Pancreas (tissue), 10 donors: ENCODE data around the gene FYCO1. TPM values are rescaled to one million over a fixed set of nuclear protein-coding genes. Genes with fewer than 3 reads are reported as not detected.
A peak's percentile ranks its signal among the peaks of the same experiment; 100 is the strongest.

Source experiments
- ATAC-seq, 4 donors: fragments of 200-7000 bp; cut with Tn5 transposase; one replicate each; pipeline versions ENCODE4 v1.8.0 to v1.9.1; 2020; ENCODE audit warnings: mild to moderate bottlenecking in 4 of 4, moderate library complexity in 4 of 4
- DNase-seq, 6 donors: peaks; one replicate each; pipeline ENCODE4 v3.0.0-alpha.2; 2020
- FAIRE-seq: peaks from 2 replicates; lab custom pipeline; 2012; peaks lifted over from hg19 to GRCh38; lab: Jason Lieb, UNC
- H3K27ac ChIP-seq, 4 donors: fragments of 200-600 bp; sonication (generic); 1 replicate in 3 of 4; 2 replicates in 1 of 4; pipeline versions ENCODE4 v1.5.0 to v1.8.0; 2020
- H3K27me3 ChIP-seq, 4 donors: fragments of 200-600 bp; one replicate each; pipeline ENCODE4 v1.8.0; 2021
- H3K36me3 ChIP-seq, 3 donors: fragments of 200-600 bp; sonication (generic) in 1 of 3; one replicate each; pipeline versions ENCODE4 v1.5.0 to v1.8.0; 2020 to 2021
- H3K4me1 ChIP-seq, 3 donors: fragments of 200-600 bp; one replicate each; pipeline ENCODE4 v1.8.0; 2021
- H3K4me3 ChIP-seq, 4 donors: fragments of 200-600 bp; sonication (generic) in 2 of 4; one replicate each; pipeline versions ENCODE4 v1.5.0 to v1.8.0; 2020 to 2021
- H3K9me3 ChIP-seq, 4 donors: fragments of 200-600 bp; one replicate each; pipeline ENCODE4 v1.8.0; 2021
- CTCF ChIP-seq, 4 donors: fragments of 200-600 bp; sonication (generic) in 3 of 4; IDR thresholded peaks; one replicate each; pipeline versions ENCODE4 v1.5.0 to v1.8.0; 2021; ENCODE audit warnings: antibody characterized with exemption in 4 of 4
- WGBS, 2 donors: extraction: QIAGEN DNeasy Blood & Tissue Kit; methylation state at CpG; one replicate each; pipeline ENCODE4 v1.1.7; 2013; 5-methylcytosine and 5-hydroxymethylcytosine counted together
- intact Hi-C, 3 donors: fragments of 100-400 bp; cut with DNase I; formaldehyde crosslinking; loops; one replicate each; pipeline versions ENCODE4 v1.11.1 to v1.14.2; 2022
- polyA plus RNA-seq, 2 donors: library from polyadenylated mRNA; stranded (reverse); fragments of 200-250 nt; gene quantifications; one replicate each; pipeline ENCODE4 v1.2.3, GENCODE V29; 2013
- total RNA-seq, 6 donors: library from RNA; stranded (reverse); fragmentation: NEBNext Ultra II Directional in 4 of 6; extraction: Animal tissue kit (Norgen Biotek cat#: 25700) in 4 of 6; gene quantifications; one replicate each; pipeline versions ENCODE4 v1.2.1 to v1.2.4, GENCODE V29; 2021 to 2023
- donor health status: healthy with polysubstance abuse.
- donor health status: DM: no; HTN: no; CAD: no; lungs with moderate emphysema.
- donor health status: DM: no; HTN: no; CAD: no.
- donor health status: control.
- donor health status: control.
- donor health status: Bipolar disorder and iron deficiency.
- donor health status: DM: yes; HTN: yes; CAD: no.
- donor health status: DM: no; HTN: no; CAD: no.
- donor health status: DM: no; HTN: no; CAD: no.
- donor health status: DM: yes; HTN: yes; CAD: no.

Gene FYCO1
- total and polyA plus RNA-seq, 8 donors = 9.3 to 25.1 (median 15.7) TPM

- peak; percentile 70 to 84 (median 78) for TF ChIP-seq CTCF (IDR thresholded peaks at IDR 0.05)
- ATAC-seq (peak; percentile 83 to 94 (median 94)), DNase-seq (peak in 5 of 6 donors; percentile 59 to 81 (median 70)), FAIRE-seq (no peak)
- no peak overlapping the region for H3K27ac ChIP-seq
- intact Hi-C loops = loop anchor here (5.0 to 10.0 kb wide), 2 partner anchors 138 to 146 kb away; no protein-coding TSS in a partner anchor
- no peak overlapping the region for H3K4me3 ChIP-seq
- peaks cover 0 to 9% (median 3%) of the 10 kb centered on the region in 3 donors for H3K36me3 ChIP-seq
- 25 to 29% methylated on average over 4 of the region's 4 CpGs for WGBS, 2 donors
- H3K4me1 ChIP-seq = no peaks in the 10 kb centered on the region
- H3K27me3 ChIP-seq = no peaks in the 10 kb centered on the region
- no peaks in the 10 kb centered on the region for H3K9me3 ChIP-seq
These were observed 56.8 kb downstream of the FYCO1 start for GRCh38 chr3:45938864-45939263.

- no peak for ATAC-seq
- no peak for TF ChIP-seq CTCF (IDR thresholded peaks at IDR 0.05)
These were observed 57.6 kb downstream of the FYCO1 start for GRCh38 chr3:45938043-45938435.

GRCh38 chr3:45937206-45938042 lies 58.2 kb downstream of the FYCO1 start:
- ATAC-seq (no peak), DNase-seq (peak in 1 of 6 donors; percentile 18), FAIRE-seq (no peak)
- no peaks in the 10 kb centered on the region for H3K9me3 ChIP-seq
- no peak overlapping the region for H3K27ac ChIP-seq
- WGBS, 2 donors = 84 to 87% methylated on average over 8 of the region's 8 CpGs
- peaks cover 0 to 15% (median 3%) of the 10 kb centered on the region in 3 donors for H3K36me3 ChIP-seq
- H3K27me3 ChIP-seq = no peaks in the 10 kb centered on the region
- no peak for TF ChIP-seq CTCF (IDR thresholded peaks at IDR 0.05)
- H3K4me3 ChIP-seq = no peak overlapping the region
- intact Hi-C loops = loop anchor here (5.0 to 10.0 kb wide), 2 partner anchors 140 to 147 kb away; no protein-coding TSS in a partner anchor
- no peaks in the 10 kb centered on the region for H3K4me1 ChIP-seq

More at GRCh38 chr3:45938043-45938435, 57.6 kb downstream of the FYCO1 start:
- Histone ChIP-seq H3K36me3 (peaks cover 0 to 14% (median 3%) of the 10 kb centered on the region in 3 donors), H3K27me3 (no peaks in the 10 kb centered on the region), H3K27ac (no peak overlapping the region), H3K4me1 (no peaks in the 10 kb centered on the region), H3K9me3 (no peaks in the 10 kb centered on the region), H3K4me3 (no peak overlapping the region)
- FAIRE-seq (no peak), DNase-seq (peak in 1 of 6 donors; percentile 12)
- intact Hi-C loops = loop anchor here (5.0 to 10.0 kb wide), 2 partner anchors 139 to 147 kb away; no protein-coding TSS in a partner anchor
- WGBS, 2 donors = 92 to 94% methylated on average over 4 of the region's 4 CpGs

- FAIRE-seq = no peak
- no peaks in the 10 kb centered on the region for H3K9me3 ChIP-seq
- no peaks in the 10 kb centered on the region for H3K27me3 ChIP-seq
- intact Hi-C loops = loop anchor here (5.0 to 10.0 kb wide), 2 partner anchors 141 to 149 kb away; no protein-coding TSS in a partner anchor
- H3K4me1 ChIP-seq = no peaks in the 10 kb centered on the region
- WGBS, 2 donors = 80 to 88% methylated on average over 9 of the region's 9 CpGs
- no peak overlapping the region for H3K4me3 ChIP-seq
- no peak for DNase-seq
- ATAC-seq = no peak
- H3K27ac ChIP-seq = no peak overlapping the region
- no peak for TF ChIP-seq CTCF (IDR thresholded peaks at IDR 0.05)
- peaks cover 0 to 22% (median 3%) of the 10 kb centered on the region in 3 donors for H3K36me3 ChIP-seq
These were observed 59.4 kb downstream of the FYCO1 start for GRCh38 chr3:45936261-45936660.
